ENCODE results near the gene TEAD1.
A peak's percentile ranks its signal among the peaks of the same experiment; 100 is the strongest.

TEAD1 gene

GRCh38 chr11:12864316-12865156, 190.3 kb downstream of the TEAD1 start:
- CTCF ChIA-PET: interaction anchor here (1.0 kb wide), 1 partner anchor 24 kb away, joined by 3 read pairs; no protein-coding TSS in a partner anchor
- TF ChIP-seq, protein P1, sequence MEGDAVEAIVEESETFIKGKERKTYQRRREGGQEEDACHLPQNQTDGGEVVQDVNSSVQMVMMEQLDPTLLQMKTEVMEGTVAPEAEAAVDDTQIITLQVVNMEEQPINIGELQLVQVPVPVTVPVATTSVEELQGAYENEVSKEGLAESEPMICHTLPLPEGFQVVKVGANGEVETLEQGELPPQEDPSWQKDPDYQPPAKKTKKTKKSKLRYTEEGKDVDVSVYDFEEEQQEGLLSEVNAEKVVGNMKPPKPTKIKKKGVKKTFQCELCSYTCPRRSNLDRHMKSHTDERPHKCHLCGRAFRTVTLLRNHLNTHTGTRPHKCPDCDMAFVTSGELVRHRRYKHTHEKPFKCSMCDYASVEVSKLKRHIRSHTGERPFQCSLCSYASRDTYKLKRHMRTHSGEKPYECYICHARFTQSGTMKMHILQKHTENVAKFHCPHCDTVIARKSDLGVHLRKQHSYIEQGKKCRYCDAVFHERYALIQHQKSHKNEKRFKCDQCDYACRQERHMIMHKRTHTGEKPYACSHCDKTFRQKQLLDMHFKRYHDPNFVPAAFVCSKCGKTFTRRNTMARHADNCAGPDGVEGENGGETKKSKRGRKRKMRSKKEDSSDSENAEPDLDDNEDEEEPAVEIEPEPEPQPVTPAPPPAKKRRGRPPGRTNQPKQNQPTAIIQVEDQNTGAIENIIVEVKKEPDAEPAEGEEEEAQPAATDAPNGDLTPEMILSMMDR (conservative IDR thresholded peaks at IDR 0.05; ENCODE audit: low read depth): no peak

GRCh38 chr11:12865863-12866595, 191.8 kb downstream of the TEAD1 start:
- TF ChIP-seq, protein P1 (conservative IDR thresholded peaks at IDR 0.05; ENCODE audit: low read depth): no peak
- ChIA-PET POLR2A (ENCODE audit: low non-redundant PET) (no interaction called here), CTCF (no interaction called here)
- H3K27ac ChIP-seq: no peak overlapping the region
- no peak for DNase-seq (ENCODE audit: low spot score)

More at GRCh38 chr11:12864316-12865156, 190.3 kb downstream of the TEAD1 start:
- POLR2A ChIA-PET (ENCODE audit: low non-redundant PET): no interaction called here
- peak; percentile 30 for DNase-seq (ENCODE audit: low spot score)
- H3K27ac ChIP-seq: no peak overlapping the region

DNA sequence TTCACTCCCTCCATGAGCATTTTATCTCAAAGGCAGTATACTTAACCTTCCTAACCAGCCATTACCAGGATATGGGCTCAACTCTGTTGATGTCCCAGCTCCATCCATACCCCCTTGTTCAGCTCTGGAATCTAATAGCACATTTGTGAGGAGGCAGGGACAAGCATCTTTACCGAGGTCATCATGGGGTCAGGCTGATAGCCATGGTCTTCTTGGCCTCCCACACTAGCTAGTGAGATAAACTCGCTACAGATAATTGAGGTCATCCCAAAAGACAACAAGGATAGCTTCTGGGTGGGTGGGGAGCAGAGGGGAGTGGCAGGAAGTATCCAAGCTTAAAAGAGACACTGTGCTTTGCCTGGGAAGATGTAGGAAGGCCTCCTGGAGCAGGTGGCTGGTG, 193.3 kb downstream of the TEAD1 start:
- ChIA-PET POLR2A (ENCODE audit: low non-redundant PET) (no interaction called here), CTCF (interaction anchor here (1.5 kb wide), 1 partner anchor 40 kb away, joined by 3 read pairs; no protein-coding TSS in a partner anchor)
- no peak overlapping the region for H3K27ac ChIP-seq
- DNase-seq (ENCODE audit: low spot score): no peak
- TF ChIP-seq, protein P1 (conservative IDR thresholded peaks at IDR 0.05; ENCODE audit: low read depth): no peak

- ChIA-PET POLR2A (ENCODE audit: low non-redundant PET) (no interaction called here), CTCF (interaction anchor here (0.6 to 1.5 kb wide), 4 partner anchors 9 to 598 kb away, joined by 3 to 6 read pairs (median 3); no protein-coding TSS in a partner anchor)
- H3K27ac ChIP-seq: peak overlapping the region; percentile 27; the same call in 1 of the 2 replicates
- no peak for DNase-seq (ENCODE audit: low spot score)
- TF ChIP-seq, protein P1 (conservative IDR thresholded peaks at IDR 0.05; ENCODE audit: low read depth): no peak
Measured at GRCh38 chr11:12868315-12869073, 194.3 kb downstream of the TEAD1 start.

GRCh38 chr11:12871241-12871640, 197.0 kb downstream of the TEAD1 start:
- no peak overlapping the region for H3K27ac ChIP-seq
- POLR2A ChIA-PET (ENCODE audit: low non-redundant PET): no interaction called here

More at GRCh38 chr11:12871241-12871640, 197.0 kb downstream of the TEAD1 start:
- CTCF ChIA-PET: no interaction called here
- DNase-seq (ENCODE audit: low spot score): no peak
- TF ChIP-seq, protein P1 (conservative IDR thresholded peaks at IDR 0.05; ENCODE audit: low read depth): no peak

Data from RWPE1 (cell line).